Parathyroid adenoma (tissue), 2 donors: ENCODE results near the gene MAP3K5.
A peak's percentile ranks its signal among the peaks of the same experiment; 100 is the strongest.
"Not testable (repeated sequence)": the region's sequence is repeated elsewhere in the genome, so short reads cannot be mapped to it uniquely, and the experiment has no call there.

ENCODE experiments used
- H2AFZ ChIP-seq: fragments of 300-600 bp; sonication (generic); one replicate; pipeline ENCODE4 v1.7.0; 2017; ENCODE audit warnings: antibody characterized with exemption, mild to moderate bottlenecking
- H3K27ac ChIP-seq: fragments of 300-600 bp; sonication (generic); one replicate; pipeline ENCODE4 v1.7.0; 2017
- H3K27me3 ChIP-seq: fragments of 300-600 bp; sonication (generic); one replicate; pipeline ENCODE4 v1.7.0; 2017; ENCODE audit warnings: low read length; ENCODE audit not compliant: control insufficient read depth, insufficient read depth
- H3K36me3 ChIP-seq: fragments of 300-600 bp; sonication (generic); one replicate; pipeline ENCODE4 v1.7.0; 2017; ENCODE audit warnings: low read length; ENCODE audit not compliant: control insufficient read depth, insufficient read depth
- H3K4me1 ChIP-seq: fragments of 300-600 bp; sonication (generic); one replicate; pipeline ENCODE4 v1.7.0; 2017; ENCODE audit warnings: control low read depth
- H3K4me2 ChIP-seq: fragments of 300-600 bp; sonication (generic); one replicate; pipeline ENCODE4 v1.7.0; 2017; ENCODE audit warnings: low read length
- H3K4me3 ChIP-seq: fragments of 300-600 bp; sonication (generic); one replicate; pipeline ENCODE4 v1.7.0; 2017; ENCODE audit warnings: low read depth, low read length
- H3K79me2 ChIP-seq: fragments of 300-600 bp; sonication (generic); one replicate; pipeline ENCODE4 v1.7.0; 2017; ENCODE audit warnings: control low read depth
- H3K9ac ChIP-seq: fragments of 300-600 bp; sonication (generic); one replicate; pipeline ENCODE4 v1.7.0; 2017; ENCODE audit warnings: mild to moderate bottlenecking
- H3K9me3 ChIP-seq: fragments of 300-600 bp; sonication (generic); one replicate; pipeline ENCODE4 v1.7.0; 2017; ENCODE audit warnings: low read length; ENCODE audit not compliant: control insufficient read depth
- TF ChIP-seq, protein P1 (sequence below): fragments of 300-600 bp; sonication (generic); IDR thresholded peaks from one replicate; pipeline ENCODE4 v1.7.0; 2017; ENCODE audit warnings: antibody characterized with exemption, mild to moderate bottlenecking
- donor health status: primary hyperparathyroidism.

MAP3K5 gene

DNA sequence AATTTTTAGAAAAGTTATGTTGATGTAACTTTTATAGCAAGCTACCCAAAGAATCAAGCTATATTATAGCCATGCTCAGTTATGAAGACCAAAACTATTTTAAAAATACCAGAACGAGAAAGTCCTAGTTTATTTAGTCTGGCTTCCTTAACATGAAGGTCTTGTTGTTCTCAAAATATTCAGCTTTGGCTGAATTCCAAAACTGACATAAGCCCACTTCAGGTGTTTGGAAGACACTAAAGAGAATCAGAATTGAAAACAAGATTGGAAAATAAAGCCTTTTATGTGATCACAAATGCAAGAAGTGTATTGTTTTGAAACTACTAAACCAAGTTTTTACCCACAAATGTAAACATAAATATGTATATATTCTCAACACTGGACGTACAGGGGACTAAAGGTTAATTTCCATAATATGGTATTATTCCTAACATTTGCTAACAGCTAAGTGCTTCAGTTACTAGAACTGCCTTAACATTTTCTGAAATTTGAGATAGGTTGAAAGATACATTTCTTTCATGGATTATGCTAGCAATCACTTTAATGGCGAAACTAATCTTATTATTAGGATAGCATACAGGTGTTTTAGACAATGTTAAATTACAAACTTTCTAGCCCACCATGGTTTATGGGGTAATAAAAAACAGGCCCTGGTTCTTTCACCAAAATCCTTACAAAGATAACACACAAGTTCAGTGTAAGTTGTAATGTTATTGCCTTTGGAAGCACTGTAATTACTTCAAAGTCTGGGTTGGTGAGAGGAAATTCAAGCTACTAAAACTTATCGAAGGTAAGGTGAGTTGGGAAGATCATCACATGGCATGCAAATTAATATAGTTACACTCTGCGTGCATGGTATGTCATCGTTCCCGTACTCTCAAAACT is 1.6 kb downstream of the MAP3K5 start:
- TF ChIP-seq, protein P1, sequence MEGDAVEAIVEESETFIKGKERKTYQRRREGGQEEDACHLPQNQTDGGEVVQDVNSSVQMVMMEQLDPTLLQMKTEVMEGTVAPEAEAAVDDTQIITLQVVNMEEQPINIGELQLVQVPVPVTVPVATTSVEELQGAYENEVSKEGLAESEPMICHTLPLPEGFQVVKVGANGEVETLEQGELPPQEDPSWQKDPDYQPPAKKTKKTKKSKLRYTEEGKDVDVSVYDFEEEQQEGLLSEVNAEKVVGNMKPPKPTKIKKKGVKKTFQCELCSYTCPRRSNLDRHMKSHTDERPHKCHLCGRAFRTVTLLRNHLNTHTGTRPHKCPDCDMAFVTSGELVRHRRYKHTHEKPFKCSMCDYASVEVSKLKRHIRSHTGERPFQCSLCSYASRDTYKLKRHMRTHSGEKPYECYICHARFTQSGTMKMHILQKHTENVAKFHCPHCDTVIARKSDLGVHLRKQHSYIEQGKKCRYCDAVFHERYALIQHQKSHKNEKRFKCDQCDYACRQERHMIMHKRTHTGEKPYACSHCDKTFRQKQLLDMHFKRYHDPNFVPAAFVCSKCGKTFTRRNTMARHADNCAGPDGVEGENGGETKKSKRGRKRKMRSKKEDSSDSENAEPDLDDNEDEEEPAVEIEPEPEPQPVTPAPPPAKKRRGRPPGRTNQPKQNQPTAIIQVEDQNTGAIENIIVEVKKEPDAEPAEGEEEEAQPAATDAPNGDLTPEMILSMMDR = no peak
- peak overlapping the region; percentile 81 for H2AFZ ChIP-seq
- no peaks in the 10 kb centered on the region for H3K27me3 ChIP-seq
- H3K4me2 ChIP-seq = peak overlapping the region; percentile 71
- H3K27ac ChIP-seq = no peak overlapping the region
- no peaks in the 10 kb centered on the region for H3K79me2 ChIP-seq
- H3K4me3 ChIP-seq = peak overlapping the region; percentile 86
- peaks cover 5% of the 10 kb centered on the region for H3K4me1 ChIP-seq
- no peaks in the 10 kb centered on the region for H3K9me3 ChIP-seq
- no peak overlapping the region for H3K9ac ChIP-seq
- no peaks in the 10 kb centered on the region for H3K36me3 ChIP-seq

GRCh38 chr6:136789440-136789839 is 2.8 kb downstream of the MAP3K5 start:
- H3K36me3 ChIP-seq, H3K27me3 ChIP-seq, H3K9me3 ChIP-seq, H3K4me3 ChIP-seq, H3K79me2 ChIP-seq, H3K4me1 ChIP-seq, H3K27ac ChIP-seq, H3K4me2 ChIP-seq, H3K9ac ChIP-seq, H2AFZ ChIP-seq: not testable (repeated sequence)

- Histone ChIP-seq H3K4me3 (no peak overlapping the region), H3K27ac (no peak overlapping the region), H3K4me1 (peaks cover 3% of the 10 kb centered on the region)
These were observed 4.0 kb downstream of the MAP3K5 start for GRCh38 chr6:136788069-136788902.

GRCh38 chr6:136787726-136788068 is 4.6 kb downstream of the MAP3K5 start:
- Histone ChIP-seq H3K9ac (no peak overlapping the region), H3K27me3 (no peaks in the 10 kb centered on the region), H3K4me2 (no peak overlapping the region), H3K4me3 (no peak overlapping the region), H3K36me3 (no peaks in the 10 kb centered on the region), H3K4me1 (no peaks in the 10 kb centered on the region), H3K27ac (no peak overlapping the region), H3K9me3 (no peaks in the 10 kb centered on the region), H3K79me2 (no peaks in the 10 kb centered on the region), H2AFZ (no peak overlapping the region)
- TF ChIP-seq, protein P1 = no peak

More at GRCh38 chr6:136788069-136788902, 4.0 kb downstream of the MAP3K5 start:
- no peak overlapping the region for H2AFZ ChIP-seq
- H3K9ac ChIP-seq = no peak overlapping the region
- TF ChIP-seq, protein P1 = no peak
- no peaks in the 10 kb centered on the region for H3K36me3 ChIP-seq
- no peaks in the 10 kb centered on the region for H3K9me3 ChIP-seq
- H3K4me2 ChIP-seq = no peak overlapping the region
- no peaks in the 10 kb centered on the region for H3K27me3 ChIP-seq
- H3K79me2 ChIP-seq = no peaks in the 10 kb centered on the region

- H3K36me3 ChIP-seq = no peaks in the 10 kb centered on the region
- TF ChIP-seq, protein P1 = no peak
- no peaks in the 10 kb centered on the region for H3K4me1 ChIP-seq
- H3K27me3 ChIP-seq = no peaks in the 10 kb centered on the region
- no peaks in the 10 kb centered on the region for H3K79me2 ChIP-seq
- no peak overlapping the region for H3K4me3 ChIP-seq
- H3K27ac ChIP-seq = no peak overlapping the region
- H3K9ac ChIP-seq = no peak overlapping the region
- H3K9me3 ChIP-seq = no peaks in the 10 kb centered on the region
- no peak overlapping the region for H3K4me2 ChIP-seq
- no peak overlapping the region for H2AFZ ChIP-seq
These were observed 5.6 kb downstream of the MAP3K5 start for GRCh38 chr6:136786658-136787057.
